GM10266 (cell line): Measurements from ENCODE around the gene IL1B.

ENCODE experiments used
- DNase-seq: peaks from one replicate; pipeline ENCODE4 v3.0.0; 2012; ENCODE audit errors: extremely low spot score
- TF ChIP-seq, protein P1 (sequence below): IDR thresholded peaks from 2 replicates; pipeline ENCODE4 v1.5.1; 2012; ENCODE audit warnings: mild to moderate bottlenecking, low read depth; ENCODE audit not compliant: control insufficient read depth, insufficient read depth; ENCODE audit errors: missing control alignments

IL1B gene

DNA sequence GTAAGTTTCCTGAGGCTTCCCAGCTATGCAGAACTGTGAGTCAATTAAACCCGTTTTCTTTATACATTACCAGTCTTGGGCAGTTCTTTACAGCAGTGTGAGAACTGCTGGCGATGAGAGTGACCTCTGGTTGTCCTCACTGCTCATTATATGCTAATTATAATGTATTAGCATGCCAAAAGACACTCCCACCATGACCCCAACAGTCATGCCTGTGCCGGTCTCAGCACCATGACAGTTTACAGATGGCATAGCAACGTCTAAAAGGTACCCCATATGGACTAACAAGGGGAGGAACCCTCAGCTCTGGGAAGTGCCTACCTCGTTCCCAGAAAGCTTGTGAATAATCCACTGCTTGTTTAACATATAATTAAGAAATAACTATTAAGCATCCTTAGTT is 44.2 kb downstream of the IL1B start:
- no peak for DNase-seq

DNA sequence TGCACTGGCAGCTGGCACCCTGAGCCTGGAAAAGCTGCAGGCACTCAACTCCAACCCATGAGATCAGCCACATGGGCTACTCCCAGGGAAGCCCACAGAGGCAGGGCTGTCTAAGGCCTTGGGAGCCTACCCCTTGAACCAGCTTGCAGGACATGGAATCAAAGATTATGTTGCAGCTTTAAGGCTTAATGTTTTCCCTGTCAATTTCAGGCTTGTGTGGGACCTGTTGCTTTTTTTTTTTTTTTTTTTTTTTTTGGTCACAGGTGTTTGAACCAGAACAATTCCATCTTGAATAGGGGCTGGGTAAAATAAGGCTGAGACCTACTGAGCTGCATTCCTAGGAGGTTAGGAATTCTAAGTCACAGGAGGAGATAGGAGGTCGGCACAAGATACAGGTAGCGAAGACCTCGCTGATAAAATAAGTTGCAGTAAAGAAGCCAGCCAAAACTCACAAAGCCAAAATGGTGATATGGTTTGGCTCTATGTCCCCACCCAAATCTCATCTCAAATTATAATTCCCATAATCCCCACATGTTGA is 44.8 kb downstream of the IL1B start:
- DNase-seq, result no peak
- TF ChIP-seq, protein P1, sequence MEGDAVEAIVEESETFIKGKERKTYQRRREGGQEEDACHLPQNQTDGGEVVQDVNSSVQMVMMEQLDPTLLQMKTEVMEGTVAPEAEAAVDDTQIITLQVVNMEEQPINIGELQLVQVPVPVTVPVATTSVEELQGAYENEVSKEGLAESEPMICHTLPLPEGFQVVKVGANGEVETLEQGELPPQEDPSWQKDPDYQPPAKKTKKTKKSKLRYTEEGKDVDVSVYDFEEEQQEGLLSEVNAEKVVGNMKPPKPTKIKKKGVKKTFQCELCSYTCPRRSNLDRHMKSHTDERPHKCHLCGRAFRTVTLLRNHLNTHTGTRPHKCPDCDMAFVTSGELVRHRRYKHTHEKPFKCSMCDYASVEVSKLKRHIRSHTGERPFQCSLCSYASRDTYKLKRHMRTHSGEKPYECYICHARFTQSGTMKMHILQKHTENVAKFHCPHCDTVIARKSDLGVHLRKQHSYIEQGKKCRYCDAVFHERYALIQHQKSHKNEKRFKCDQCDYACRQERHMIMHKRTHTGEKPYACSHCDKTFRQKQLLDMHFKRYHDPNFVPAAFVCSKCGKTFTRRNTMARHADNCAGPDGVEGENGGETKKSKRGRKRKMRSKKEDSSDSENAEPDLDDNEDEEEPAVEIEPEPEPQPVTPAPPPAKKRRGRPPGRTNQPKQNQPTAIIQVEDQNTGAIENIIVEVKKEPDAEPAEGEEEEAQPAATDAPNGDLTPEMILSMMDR, result no peak

More for the DNA sequence above, 44.2 kb downstream of the IL1B start:
- TF ChIP-seq, protein P1, result no peak

DNA sequence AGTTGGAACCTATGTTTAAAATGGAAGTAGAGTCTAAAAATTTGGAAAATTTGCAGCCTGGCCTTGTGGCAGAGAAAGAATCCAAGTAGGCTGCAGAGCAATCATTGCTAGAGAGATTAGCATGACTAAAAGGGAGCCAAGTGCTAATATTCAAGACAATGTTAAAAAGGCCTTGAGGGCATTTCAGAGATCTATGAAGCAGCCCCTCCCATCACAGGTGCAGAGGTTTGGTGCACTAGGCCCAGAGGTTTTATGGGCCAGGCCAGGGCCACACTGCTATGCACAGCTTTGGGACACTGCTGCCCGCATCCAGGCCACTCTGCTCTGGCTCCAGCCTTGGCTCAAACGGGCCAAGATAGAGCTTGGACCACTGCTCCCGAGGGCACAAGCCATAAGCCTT is 45.6 kb downstream of the IL1B start:
- TF ChIP-seq, protein P1, result no peak
- no peak for DNase-seq

DNA sequence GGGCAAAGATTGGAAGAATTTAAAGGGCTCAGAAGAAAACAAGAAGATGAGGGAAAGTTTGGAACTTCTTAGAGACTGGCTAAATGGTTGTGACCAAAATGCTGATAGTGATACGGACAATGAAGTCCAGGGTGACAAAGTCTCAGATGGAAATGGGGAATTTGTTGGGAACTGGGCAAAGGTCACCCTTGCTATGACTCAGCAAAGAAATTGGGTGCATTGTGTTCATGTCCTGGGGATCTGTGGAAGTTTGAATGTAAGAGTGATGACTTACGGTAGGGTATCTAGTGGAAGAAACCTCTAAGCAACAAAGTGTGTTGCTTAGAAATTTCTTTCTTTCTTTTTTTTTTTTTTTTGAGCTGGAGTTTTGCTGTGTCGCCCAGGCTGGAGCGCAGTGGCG is 46.3 kb downstream of the IL1B start:
- TF ChIP-seq, protein P1, result no peak
- no peak for DNase-seq

DNA sequence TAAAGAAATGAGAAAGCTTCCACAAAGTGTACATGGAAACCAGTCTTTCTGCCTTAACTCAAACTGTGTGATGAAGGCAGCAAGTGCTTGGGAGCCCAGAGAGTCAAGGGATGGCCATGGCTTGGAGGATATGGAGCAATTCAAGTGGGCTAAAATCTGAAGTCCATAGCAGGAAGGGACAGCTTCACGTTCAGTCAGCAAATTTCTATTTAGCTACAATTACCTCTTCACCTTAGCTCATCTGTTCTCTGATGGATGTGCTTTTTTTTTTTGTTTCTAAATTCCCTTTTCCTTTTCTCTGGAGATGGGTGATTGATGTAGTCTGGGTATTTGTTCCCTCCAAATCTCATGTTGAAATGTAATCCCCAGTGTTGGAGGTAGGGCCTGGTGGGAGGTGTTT is 47.4 kb downstream of the IL1B start:
- TF ChIP-seq, protein P1, result no peak

DNA sequence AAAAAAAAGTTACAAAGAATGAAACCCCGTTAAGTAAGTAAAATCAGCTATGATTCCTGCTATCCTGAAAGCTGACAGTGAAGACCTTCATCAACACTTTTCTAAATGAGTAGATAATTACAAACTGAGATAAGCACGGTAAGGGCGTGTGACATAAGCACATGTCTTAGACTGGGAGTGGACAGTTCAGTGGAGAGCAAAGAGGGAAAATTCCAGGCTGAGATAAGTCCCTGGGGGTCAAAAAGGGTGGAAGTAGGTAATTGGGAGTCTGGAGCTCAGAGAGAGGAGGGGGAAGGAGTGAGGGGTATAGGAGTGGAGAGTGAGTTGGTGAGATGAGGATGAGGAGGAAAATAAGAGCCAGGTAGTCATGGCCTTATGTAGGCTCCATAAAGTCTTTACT is 47.9 kb downstream of the IL1B start:
- TF ChIP-seq, protein P1, result no peak
- no peak for DNase-seq

More for the DNA sequence above, 47.4 kb downstream of the IL1B start:
- DNase-seq, result no peak

DNA sequence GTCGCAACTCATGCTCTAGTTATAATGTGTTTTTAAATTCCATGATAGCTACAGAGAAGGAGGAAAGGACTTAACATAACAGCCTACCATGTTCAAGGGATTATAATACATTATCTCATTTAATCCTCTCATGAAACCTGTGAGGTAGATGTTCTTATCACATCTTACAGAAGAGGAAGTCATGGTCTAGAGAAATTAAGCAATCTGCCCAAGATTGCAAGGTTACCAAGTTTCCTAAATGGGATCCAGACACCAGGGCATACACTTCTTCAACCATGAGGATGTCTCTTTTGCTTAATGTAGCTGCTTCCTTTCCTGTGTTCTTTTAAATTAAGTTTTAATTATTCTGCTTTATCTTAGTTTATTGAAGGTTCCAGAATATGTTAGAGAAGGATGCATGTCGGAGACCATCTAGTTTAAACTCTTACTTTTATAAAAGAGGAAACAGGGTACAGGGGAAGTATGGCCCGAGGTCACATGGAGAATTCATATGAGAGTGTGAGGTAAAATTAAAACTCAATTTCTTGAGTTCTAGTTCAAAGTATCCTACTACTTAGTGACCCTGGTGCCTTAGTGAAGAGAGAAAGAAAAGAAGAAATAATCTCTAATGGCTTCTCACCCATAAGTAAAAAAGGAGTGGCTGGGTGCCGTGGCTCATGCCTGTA is 48.7 kb downstream of the IL1B start:
- DNase-seq, result no peak
- TF ChIP-seq, protein P1, result no peak
